ENCODE measurements around the gene MYO5C.
"Not testable (repeated sequence)": the region's sequence is repeated elsewhere in the genome, so short reads cannot be mapped to it uniquely, and the experiment has no call there.

The MYO5C gene

GRCh38 chr15:52288051-52288942 lies 7.3 kb downstream of the MYO5C start:
- no peaks in the 10 kb centered on the region for H3K36me3 ChIP-seq (ENCODE audit: control insufficient read depth, insufficient read depth, low read length)
- DNase-seq (ENCODE audit: extremely low read depth, insufficient read length) = no peak
- no peak overlapping the region for H3K4me3 ChIP-seq (replicated peaks; ENCODE audit: low read depth, low read length)
- TF ChIP-seq, protein P1, sequence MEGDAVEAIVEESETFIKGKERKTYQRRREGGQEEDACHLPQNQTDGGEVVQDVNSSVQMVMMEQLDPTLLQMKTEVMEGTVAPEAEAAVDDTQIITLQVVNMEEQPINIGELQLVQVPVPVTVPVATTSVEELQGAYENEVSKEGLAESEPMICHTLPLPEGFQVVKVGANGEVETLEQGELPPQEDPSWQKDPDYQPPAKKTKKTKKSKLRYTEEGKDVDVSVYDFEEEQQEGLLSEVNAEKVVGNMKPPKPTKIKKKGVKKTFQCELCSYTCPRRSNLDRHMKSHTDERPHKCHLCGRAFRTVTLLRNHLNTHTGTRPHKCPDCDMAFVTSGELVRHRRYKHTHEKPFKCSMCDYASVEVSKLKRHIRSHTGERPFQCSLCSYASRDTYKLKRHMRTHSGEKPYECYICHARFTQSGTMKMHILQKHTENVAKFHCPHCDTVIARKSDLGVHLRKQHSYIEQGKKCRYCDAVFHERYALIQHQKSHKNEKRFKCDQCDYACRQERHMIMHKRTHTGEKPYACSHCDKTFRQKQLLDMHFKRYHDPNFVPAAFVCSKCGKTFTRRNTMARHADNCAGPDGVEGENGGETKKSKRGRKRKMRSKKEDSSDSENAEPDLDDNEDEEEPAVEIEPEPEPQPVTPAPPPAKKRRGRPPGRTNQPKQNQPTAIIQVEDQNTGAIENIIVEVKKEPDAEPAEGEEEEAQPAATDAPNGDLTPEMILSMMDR (IDR thresholded peaks at IDR 0.05; ENCODE audit: insufficient read depth, low read length, poor library complexity, severe bottlenecking) = no peak
- H3K27me3 ChIP-seq (replicated peaks; ENCODE audit: control insufficient read depth, insufficient read depth, low read length) = no peaks in the 10 kb centered on the region; the same call in 1 of the 2 replicates

GRCh38 chr15:52287114-52287513 lies 8.5 kb downstream of the MYO5C start:
- TF ChIP-seq, protein P1 (IDR thresholded peaks at IDR 0.05; ENCODE audit: insufficient read depth, low read length, poor library complexity, severe bottlenecking) = no peak
- no peak for DNase-seq (ENCODE audit: extremely low read depth, insufficient read length)
- Histone ChIP-seq H3K27me3 (replicated peaks; ENCODE audit: control insufficient read depth, insufficient read depth, low read length) (no peaks in the 10 kb centered on the region), H3K4me3 (replicated peaks; ENCODE audit: low read depth, low read length) (no peak overlapping the region), H3K36me3 (ENCODE audit: control insufficient read depth, insufficient read depth, low read length) (no peaks in the 10 kb centered on the region)

DNA sequence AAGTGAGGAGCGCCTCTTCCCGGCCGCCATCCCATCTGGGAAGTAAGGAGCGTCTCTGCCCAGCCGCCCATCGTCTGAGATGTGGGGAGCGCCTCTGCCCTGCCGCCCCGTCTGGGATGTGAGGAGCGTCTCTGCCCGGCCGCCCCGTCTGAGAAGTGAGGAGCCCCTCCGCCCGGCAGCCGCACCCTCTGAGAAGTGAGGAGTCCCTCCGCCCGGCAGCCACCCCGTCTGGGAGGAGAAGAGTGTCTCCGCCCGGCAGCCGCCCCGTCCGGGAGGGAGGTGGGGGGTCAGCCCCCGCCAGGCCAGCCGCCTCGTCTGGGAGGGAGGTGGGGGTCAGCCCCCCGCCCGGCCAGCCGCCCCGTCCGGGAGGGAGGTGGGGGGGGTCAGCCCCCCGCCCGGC lies 9.7 kb downstream of the MYO5C start:
- DNase-seq (ENCODE audit: extremely low read depth, insufficient read length); H3K27me3 ChIP-seq (replicated peaks; ENCODE audit: control insufficient read depth, insufficient read depth, low read length); H3K36me3 ChIP-seq (ENCODE audit: control insufficient read depth, insufficient read depth, low read length); H3K4me3 ChIP-seq (replicated peaks; ENCODE audit: low read depth, low read length): not testable (repeated sequence)

DNA sequence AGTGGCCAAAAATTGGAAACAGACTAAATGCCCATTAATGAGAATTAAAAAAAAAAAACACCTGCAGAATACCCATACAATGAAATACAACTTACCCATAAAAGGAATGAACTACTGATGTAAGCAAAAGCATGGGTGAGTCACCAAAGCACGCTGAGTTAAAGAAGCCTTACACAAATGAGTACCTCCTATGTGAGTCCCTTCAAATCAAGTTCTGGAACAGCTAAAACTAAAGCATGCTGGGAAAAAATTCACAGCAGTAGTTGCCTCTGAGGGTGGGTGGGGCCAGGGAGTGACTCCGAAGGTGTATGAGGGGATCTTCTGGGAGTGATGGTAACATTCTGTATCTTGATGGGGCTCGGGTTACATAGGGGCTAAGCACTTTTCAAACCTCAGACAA lies 11.4 kb downstream of the MYO5C start:
- no peak overlapping the region for H3K4me3 ChIP-seq (replicated peaks; ENCODE audit: low read depth, low read length)
- no peak for DNase-seq (ENCODE audit: extremely low read depth, insufficient read length)
- TF ChIP-seq, protein P1 (IDR thresholded peaks at IDR 0.05; ENCODE audit: insufficient read depth, low read length, poor library complexity, severe bottlenecking) = no peak
- H3K36me3 ChIP-seq (ENCODE audit: control insufficient read depth, insufficient read depth, low read length) = no peaks in the 10 kb centered on the region
- no peaks in the 10 kb centered on the region; the same call in 1 of the 2 replicates for H3K27me3 ChIP-seq (replicated peaks; ENCODE audit: control insufficient read depth, insufficient read depth, low read length)

- H3K4me3 ChIP-seq (replicated peaks; ENCODE audit: low read depth, low read length) = no peak overlapping the region
- TF ChIP-seq, protein P1 (IDR thresholded peaks at IDR 0.05; ENCODE audit: insufficient read depth, low read length, poor library complexity, severe bottlenecking) = no peak
- no peaks in the 10 kb centered on the region; the same call in 1 of the 2 replicates for H3K27me3 ChIP-seq (replicated peaks; ENCODE audit: control insufficient read depth, insufficient read depth, low read length)
- DNase-seq (ENCODE audit: extremely low read depth, insufficient read length) = no peak
- no peaks in the 10 kb centered on the region for H3K36me3 ChIP-seq (ENCODE audit: control insufficient read depth, insufficient read depth, low read length)
Observed at GRCh38 chr15:52283281-52283680, 12.3 kb downstream of the MYO5C start.

- H3K36me3 ChIP-seq (ENCODE audit: control insufficient read depth, insufficient read depth, low read length) = no peaks in the 10 kb centered on the region
- DNase-seq (ENCODE audit: extremely low read depth, insufficient read length) = no peak
- H3K27me3 ChIP-seq (replicated peaks; ENCODE audit: control insufficient read depth, insufficient read depth, low read length) = no peaks in the 10 kb centered on the region; the same call in 1 of the 2 replicates
- no peak overlapping the region for H3K4me3 ChIP-seq (replicated peaks; ENCODE audit: low read depth, low read length)
- TF ChIP-seq, protein P1 (IDR thresholded peaks at IDR 0.05; ENCODE audit: insufficient read depth, low read length, poor library complexity, severe bottlenecking) = no peak
Observed at GRCh38 chr15:52282418-52282817, 13.2 kb downstream of the MYO5C start.
